WTC11 (cell line): ENCODE data around the gene PON1.

ENCODE experiments used
- ATF1 ChIP-seq: sonication (generic); formaldehyde crosslinking; IDR thresholded peaks from 2 replicates; pipeline ENCODE4 v1.8.1; 2023; ENCODE audit warnings: mild to moderate bottlenecking, moderate library complexity, missing genetic modification reagents
- NR2C2 ChIP-seq: sonication (generic); formaldehyde crosslinking; IDR thresholded peaks from 2 replicates; pipeline ENCODE4 v1.8.0; 2022; ENCODE audit warnings: mild to moderate bottlenecking, missing genetic modification reagents
- OVOL2 ChIP-seq: fragments of 250-450 bp; sonication (Bioruptor Pico); IDR thresholded peaks from 2 replicates; pipeline ENCODE4 v1.9.0; 2021; ENCODE audit warnings: mild to moderate bottlenecking, borderline replicate concordance
- RELA ChIP-seq: sonication (generic); formaldehyde crosslinking; IDR thresholded peaks from 2 replicates; pipeline ENCODE4 v1.8.1; 2022; ENCODE audit warnings: missing genetic modification reagents, mild to moderate bottlenecking, borderline replicate concordance
- SMAD3 ChIP-seq: sonication (generic); formaldehyde crosslinking; IDR thresholded peaks from 2 replicates; pipeline ENCODE4 v1.8.0; 2022; ENCODE audit warnings: missing genetic modification reagents, mild to moderate bottlenecking, borderline replicate concordance
- SP1 ChIP-seq: sonication (generic); formaldehyde crosslinking; conservative IDR thresholded peaks from 2 replicates; pipeline ENCODE4 v1.8.1; 2022; ENCODE audit warnings: missing genetic modification reagents
- ZNF263 ChIP-seq: sonication (generic); formaldehyde crosslinking; IDR thresholded peaks from 2 replicates; pipeline ENCODE4 v1.8.1; 2022; ENCODE audit warnings: low read depth, mild to moderate bottlenecking, moderate library complexity, missing genetic modification reagents
- TF ChIP-seq, protein P1 (sequence below): sonication (generic); formaldehyde crosslinking; IDR thresholded peaks from 2 replicates; pipeline ENCODE4 v1.8.1; 2023; ENCODE audit warnings: mild to moderate bottlenecking, missing genetic modification reagents, moderate library complexity
- TF ChIP-seq, protein P2 (sequence below): fragments of 200-600 bp; IDR thresholded peaks from 2 replicates; pipeline ENCODE4 v1.8.0; 2022; ENCODE audit warnings: antibody characterized with exemption
- TF ChIP-seq, protein P3 (sequence below): sonication (generic); formaldehyde crosslinking; IDR thresholded peaks from 2 replicates; pipeline ENCODE4 v1.8.1; 2022; ENCODE audit warnings: low read depth, mild to moderate bottlenecking, moderate library complexity, missing genetic modification reagents, borderline replicate concordance
- TF ChIP-seq, protein P4 (sequence below): sonication (generic); formaldehyde crosslinking; IDR thresholded peaks from 2 replicates; pipeline ENCODE4 v1.8.0; 2022; ENCODE audit warnings: mild to moderate bottlenecking, missing genetic modification reagents
- TF ChIP-seq, protein P5 (sequence below): fragments of 250-450 bp; sonication (Bioruptor Pico); IDR thresholded peaks from 2 replicates; pipeline ENCODE4 v1.9.0; 2021; ENCODE audit warnings: mild to moderate bottlenecking, borderline replicate concordance
- TF ChIP-seq, protein P6 (sequence below): sonication (generic); formaldehyde crosslinking; IDR thresholded peaks from 2 replicates; pipeline ENCODE4 v1.8.1; 2023; ENCODE audit warnings: mild to moderate bottlenecking, missing genetic modification reagents

DNA sequence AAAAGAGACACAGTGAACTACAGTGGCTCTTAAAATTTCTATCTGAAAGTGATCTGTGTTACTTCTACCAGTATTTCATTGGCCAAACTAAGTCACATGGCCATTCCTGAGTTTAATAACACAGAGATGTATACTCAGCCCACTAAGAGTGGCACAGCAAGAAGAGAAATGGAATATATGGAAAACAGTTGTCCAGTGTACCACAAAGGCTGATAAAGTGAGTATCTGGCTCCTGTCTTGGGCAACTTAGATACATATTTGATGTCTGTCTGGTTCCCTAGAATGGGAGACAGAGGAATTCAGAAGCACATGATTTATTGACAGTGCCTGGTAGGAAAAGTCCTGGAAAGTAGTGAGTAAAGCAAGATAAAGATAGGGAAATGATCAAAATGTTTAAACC is 10.1 kb upstream of the PON1 start:
- TF ChIP-seq, protein P1, sequence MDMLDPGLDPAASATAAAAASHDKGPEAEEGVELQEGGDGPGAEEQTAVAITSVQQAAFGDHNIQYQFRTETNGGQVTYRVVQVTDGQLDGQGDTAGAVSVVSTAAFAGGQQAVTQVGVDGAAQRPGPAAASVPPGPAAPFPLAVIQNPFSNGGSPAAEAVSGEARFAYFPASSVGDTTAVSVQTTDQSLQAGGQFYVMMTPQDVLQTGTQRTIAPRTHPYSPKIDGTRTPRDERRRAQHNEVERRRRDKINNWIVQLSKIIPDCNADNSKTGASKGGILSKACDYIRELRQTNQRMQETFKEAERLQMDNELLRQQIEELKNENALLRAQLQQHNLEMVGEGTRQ, result no peak
- TF ChIP-seq, protein P2, sequence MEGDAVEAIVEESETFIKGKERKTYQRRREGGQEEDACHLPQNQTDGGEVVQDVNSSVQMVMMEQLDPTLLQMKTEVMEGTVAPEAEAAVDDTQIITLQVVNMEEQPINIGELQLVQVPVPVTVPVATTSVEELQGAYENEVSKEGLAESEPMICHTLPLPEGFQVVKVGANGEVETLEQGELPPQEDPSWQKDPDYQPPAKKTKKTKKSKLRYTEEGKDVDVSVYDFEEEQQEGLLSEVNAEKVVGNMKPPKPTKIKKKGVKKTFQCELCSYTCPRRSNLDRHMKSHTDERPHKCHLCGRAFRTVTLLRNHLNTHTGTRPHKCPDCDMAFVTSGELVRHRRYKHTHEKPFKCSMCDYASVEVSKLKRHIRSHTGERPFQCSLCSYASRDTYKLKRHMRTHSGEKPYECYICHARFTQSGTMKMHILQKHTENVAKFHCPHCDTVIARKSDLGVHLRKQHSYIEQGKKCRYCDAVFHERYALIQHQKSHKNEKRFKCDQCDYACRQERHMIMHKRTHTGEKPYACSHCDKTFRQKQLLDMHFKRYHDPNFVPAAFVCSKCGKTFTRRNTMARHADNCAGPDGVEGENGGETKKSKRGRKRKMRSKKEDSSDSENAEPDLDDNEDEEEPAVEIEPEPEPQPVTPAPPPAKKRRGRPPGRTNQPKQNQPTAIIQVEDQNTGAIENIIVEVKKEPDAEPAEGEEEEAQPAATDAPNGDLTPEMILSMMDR, result no peak
- TF ChIP-seq, protein P3, sequence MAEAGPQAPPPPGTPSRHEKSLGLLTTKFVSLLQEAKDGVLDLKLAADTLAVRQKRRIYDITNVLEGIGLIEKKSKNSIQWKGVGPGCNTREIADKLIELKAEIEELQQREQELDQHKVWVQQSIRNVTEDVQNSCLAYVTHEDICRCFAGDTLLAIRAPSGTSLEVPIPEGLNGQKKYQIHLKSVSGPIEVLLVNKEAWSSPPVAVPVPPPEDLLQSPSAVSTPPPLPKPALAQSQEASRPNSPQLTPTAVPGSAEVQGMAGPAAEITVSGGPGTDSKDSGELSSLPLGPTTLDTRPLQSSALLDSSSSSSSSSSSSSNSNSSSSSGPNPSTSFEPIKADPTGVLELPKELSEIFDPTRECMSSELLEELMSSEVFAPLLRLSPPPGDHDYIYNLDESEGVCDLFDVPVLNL (CRISPR knock-in tag), result no peak
- no peak for TF ChIP-seq SMAD3
- TF ChIP-seq, protein P4, sequence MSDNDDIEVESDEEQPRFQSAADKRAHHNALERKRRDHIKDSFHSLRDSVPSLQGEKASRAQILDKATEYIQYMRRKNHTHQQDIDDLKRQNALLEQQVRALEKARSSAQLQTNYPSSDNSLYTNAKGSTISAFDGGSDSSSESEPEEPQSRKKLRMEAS (CRISPR knock-in tag), result no peak
- TF ChIP-seq, protein P5, sequence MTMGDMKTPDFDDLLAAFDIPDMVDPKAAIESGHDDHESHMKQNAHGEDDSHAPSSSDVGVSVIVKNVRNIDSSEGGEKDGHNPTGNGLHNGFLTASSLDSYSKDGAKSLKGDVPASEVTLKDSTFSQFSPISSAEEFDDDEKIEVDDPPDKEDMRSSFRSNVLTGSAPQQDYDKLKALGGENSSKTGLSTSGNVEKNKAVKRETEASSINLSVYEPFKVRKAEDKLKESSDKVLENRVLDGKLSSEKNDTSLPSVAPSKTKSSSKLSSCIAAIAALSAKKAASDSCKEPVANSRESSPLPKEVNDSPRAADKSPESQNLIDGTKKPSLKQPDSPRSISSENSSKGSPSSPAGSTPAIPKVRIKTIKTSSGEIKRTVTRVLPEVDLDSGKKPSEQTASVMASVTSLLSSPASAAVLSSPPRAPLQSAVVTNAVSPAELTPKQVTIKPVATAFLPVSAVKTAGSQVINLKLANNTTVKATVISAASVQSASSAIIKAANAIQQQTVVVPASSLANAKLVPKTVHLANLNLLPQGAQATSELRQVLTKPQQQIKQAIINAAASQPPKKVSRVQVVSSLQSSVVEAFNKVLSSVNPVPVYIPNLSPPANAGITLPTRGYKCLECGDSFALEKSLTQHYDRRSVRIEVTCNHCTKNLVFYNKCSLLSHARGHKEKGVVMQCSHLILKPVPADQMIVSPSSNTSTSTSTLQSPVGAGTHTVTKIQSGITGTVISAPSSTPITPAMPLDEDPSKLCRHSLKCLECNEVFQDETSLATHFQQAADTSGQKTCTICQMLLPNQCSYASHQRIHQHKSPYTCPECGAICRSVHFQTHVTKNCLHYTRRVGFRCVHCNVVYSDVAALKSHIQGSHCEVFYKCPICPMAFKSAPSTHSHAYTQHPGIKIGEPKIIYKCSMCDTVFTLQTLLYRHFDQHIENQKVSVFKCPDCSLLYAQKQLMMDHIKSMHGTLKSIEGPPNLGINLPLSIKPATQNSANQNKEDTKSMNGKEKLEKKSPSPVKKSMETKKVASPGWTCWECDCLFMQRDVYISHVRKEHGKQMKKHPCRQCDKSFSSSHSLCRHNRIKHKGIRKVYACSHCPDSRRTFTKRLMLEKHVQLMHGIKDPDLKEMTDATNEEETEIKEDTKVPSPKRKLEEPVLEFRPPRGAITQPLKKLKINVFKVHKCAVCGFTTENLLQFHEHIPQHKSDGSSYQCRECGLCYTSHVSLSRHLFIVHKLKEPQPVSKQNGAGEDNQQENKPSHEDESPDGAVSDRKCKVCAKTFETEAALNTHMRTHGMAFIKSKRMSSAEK, result no peak
- no peak for TF ChIP-seq NR2C2
- TF ChIP-seq OVOL2 (CRISPR knock-in tag), result no peak
- no peak for TF ChIP-seq RELA (CRISPR knock-in tag)
- no peak for TF ChIP-seq SP1
- TF ChIP-seq, protein P6, sequence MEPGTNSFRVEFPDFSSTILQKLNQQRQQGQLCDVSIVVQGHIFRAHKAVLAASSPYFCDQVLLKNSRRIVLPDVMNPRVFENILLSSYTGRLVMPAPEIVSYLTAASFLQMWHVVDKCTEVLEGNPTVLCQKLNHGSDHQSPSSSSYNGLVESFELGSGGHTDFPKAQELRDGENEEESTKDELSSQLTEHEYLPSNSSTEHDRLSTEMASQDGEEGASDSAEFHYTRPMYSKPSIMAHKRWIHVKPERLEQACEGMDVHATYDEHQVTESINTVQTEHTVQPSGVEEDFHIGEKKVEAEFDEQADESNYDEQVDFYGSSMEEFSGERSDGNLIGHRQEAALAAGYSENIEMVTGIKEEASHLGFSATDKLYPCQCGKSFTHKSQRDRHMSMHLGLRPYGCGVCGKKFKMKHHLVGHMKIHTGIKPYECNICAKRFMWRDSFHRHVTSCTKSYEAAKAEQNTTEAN (CRISPR knock-in tag), result no peak
- no peak for TF ChIP-seq ATF1 (CRISPR knock-in tag)
- TF ChIP-seq ZNF263 (CRISPR knock-in tag), result no peak
